Upper lobe of left lung (tissue), 6 donors: ENCODE data around the gene NDUFB11. TPM values are rescaled to one million over a fixed set of nuclear protein-coding genes. Genes with fewer than 3 reads are reported as not detected.

ENCODE experiments used
- ATAC-seq, 2 donors: fragments of 200-7000 bp; cut with Tn5 transposase; one replicate each; pipeline ENCODE4 v1.9.1; 2022; ENCODE audit warnings: mild to moderate bottlenecking in 2 of 2, moderate library complexity in 2 of 2; ENCODE audit not compliant: low FRiP score in 2 of 2
- DNase-seq, 2 donors: peaks; one replicate each; pipeline ENCODE4 v3.0.0-alpha.2; 2019 to 2020
- H3K27ac ChIP-seq, 4 donors: fragments of 200-600 bp; sonication (generic); one replicate each; pipeline ENCODE4 v1.5.1; 2016 to 2019
- H3K27me3 ChIP-seq, 4 donors: fragments of 200-600 bp; sonication (generic); one replicate each; pipeline ENCODE4 v1.5.1; 2017 to 2019
- H3K36me3 ChIP-seq, 4 donors: fragments of 200-600 bp; sonication (generic); one replicate each; pipeline ENCODE4 v1.5.1; 2016 to 2019
- H3K4me1 ChIP-seq, 4 donors: fragments of 200-600 bp; sonication (generic); one replicate each; pipeline ENCODE4 v1.5.1; 2018 to 2019
- H3K4me3 ChIP-seq, 4 donors: fragments of 200-600 bp; sonication (generic); one replicate each; pipeline ENCODE4 v1.5.1; 2017 to 2019; ENCODE audit warnings: mild to moderate bottlenecking in 2 of 4, moderate library complexity in 1 of 4
- H3K9me3 ChIP-seq, 4 donors: fragments of 200-600 bp; sonication (generic); one replicate each; pipeline ENCODE4 v1.5.1; 2018 to 2019
- CTCF ChIP-seq, 6 experiments: fragments of 450-650 bp in 4 of 6; fragments of 200-600 bp in 2 of 6; sonication (generic) in 2 of 6; IDR thresholded peaks; one replicate each; pipeline ENCODE4 v1.5.1; 2016 to 2019; ENCODE audit warnings: antibody characterized with exemption in 6 of 6
- EP300 ChIP-seq, 4 donors: sonication (generic); formaldehyde crosslinking; IDR thresholded peaks; one replicate each; pipeline ENCODE4 v1.5.1; 2017; ENCODE audit warnings: antibody characterized with exemption in 4 of 4, control low read depth in 2 of 4
- POLR2A ChIP-seq, 4 donors: fragments of 450-650 bp; IDR thresholded peaks; one replicate each; pipeline ENCODE4 v1.5.1; 2016 to 2017; ENCODE audit warnings: antibody characterized with exemption in 4 of 4, mild to moderate bottlenecking in 2 of 4
- POLR2AphosphoS5 ChIP-seq, 2 donors: sonication (generic); formaldehyde crosslinking; IDR thresholded peaks; one replicate each; pipeline ENCODE4 v1.5.1; 2017; ENCODE audit warnings: antibody characterized with exemption in 2 of 2
- WGBS, 2 donors: methylation state at CpG; one replicate each; pipeline ENCODE4 v1.1.5; 2017 to 2018; 5-methylcytosine and 5-hydroxymethylcytosine counted together
- total RNA-seq, 6 donors: library from RNA; depleted of rRNA in 4 of 6; stranded (reverse); fragments of >200 nt in 4 of 6; gene quantifications; one replicate each; pipeline versions ENCODE4 v1.1.0 to v1.2.1, GENCODE V29; 2016 to 2021
- donor health status: DM: no; HTN: no; CAD: no; lungs with moderate emphysema.
- donor health status: DM: no; HTN: yes; CAD: no; lungs with severe emphysema.

The NDUFB11 gene
- total RNA-seq = 10 to 100 TPM; 41.9 to 77.5 (median 66.7) TPM

- peaks cover 0 to 5% (median 0%) of the 10 kb centered on the region in 4 donors for H3K9me3 ChIP-seq
- DNase-seq (peak; percentile 95 to 97), ATAC-seq (peak; percentile 98 to 99)
- WGBS, 2 donors = 42% methylated on average over 54 of the region's 54 CpGs; no CpG with 5 or more reads in 1 of the 2 donors
- peak within 1 kb of the TSS; percentile 44 to 71 (median 60) for H3K4me3 ChIP-seq
- peaks cover 0 to 5% (median 0%) of the 10 kb centered on the region in 4 donors for H3K27me3 ChIP-seq
- peaks cover 0 to 3% (median 0%) of the 10 kb centered on the region in 4 donors for H3K36me3 ChIP-seq
- peak within 1 kb of the TSS; percentile 93 to 98 (median 94) for H3K27ac ChIP-seq
- TF ChIP-seq CTCF (IDR thresholded peaks at IDR 0.05) = peak; percentile 50 to 90 (median 82)
- TF ChIP-seq POLR2AphosphoS5 (IDR thresholded peaks at IDR 0.05) = peak; percentile 68 to 85
- peak in 3 of 4 donors; percentile 64 to 80 (median 71) for TF ChIP-seq POLR2A (IDR thresholded peaks at IDR 0.05)
- TF ChIP-seq EP300 (IDR thresholded peaks at IDR 0.05) = no peak
- H3K4me1 ChIP-seq = peaks cover 6 to 20% (median 11%) of the 10 kb centered on the region in 4 donors
These were observed at the start of gene NDUFB11, which contains the start of gene RBM10 for GRCh38 chrX:47144626-47145394. Gene NDUFB11 (minus strand): TSS chrX:47144702. CDS start chrX:47144679, 23 bp downstream. Gene RBM10 (plus strand): TSS chrX:47145221. CDS start chrX:47147482, 2,261 bp downstream.

DNA sequence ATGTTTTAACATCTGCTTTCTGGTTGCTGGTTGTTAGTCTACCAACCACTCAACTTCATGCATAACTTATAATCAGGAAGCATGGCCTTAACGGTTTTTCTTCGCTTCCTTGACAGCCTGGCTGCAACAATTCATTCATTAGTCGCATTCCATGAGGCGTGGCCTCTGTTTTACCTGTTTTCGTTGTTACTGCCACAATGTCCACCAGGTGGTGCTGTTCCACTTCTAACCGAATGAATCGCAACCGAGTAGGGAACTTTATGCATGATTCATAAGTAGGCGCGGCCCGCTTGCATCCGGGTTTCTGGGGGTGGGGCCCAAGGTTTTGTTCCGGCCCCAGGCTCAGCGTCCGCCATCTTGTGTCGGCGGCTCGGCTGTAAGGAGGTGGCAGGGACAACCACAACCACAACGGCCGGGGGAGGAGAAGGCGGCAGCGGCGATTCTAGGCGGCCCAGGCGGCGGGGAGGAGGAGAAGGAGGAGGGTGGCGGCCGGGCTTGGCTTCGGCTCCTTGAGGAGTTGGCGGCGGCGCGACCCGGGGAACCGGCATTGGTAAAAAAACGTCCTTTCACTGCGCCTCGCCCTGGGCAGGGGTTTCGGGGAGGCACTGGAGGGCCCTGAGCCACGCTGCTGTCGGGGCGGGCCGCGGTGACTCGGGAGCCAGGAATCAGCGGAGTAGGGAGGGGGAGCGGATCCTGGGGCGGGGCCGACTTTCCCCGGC, 49.1 kb upstream of the NDUFB11 start, which contains the start of gene UBA1:
Gene UBA1 (plus strand): TSS at position 355 of the 719 bp plus-strand sequence. CDS start 4,974 bp downstream, outside the sequence.
- Histone ChIP-seq H3K27ac (peak within 1 kb of the TSS; percentile 96 to 99 (median 98)), H3K4me1 (peaks cover 29 to 61% (median 33%) of the 10 kb centered on the region in 4 donors), H3K4me3 (peak within 1 kb of the TSS; percentile 66 to 87 (median 77)), H3K36me3 (peaks cover 0 to 13% (median under 1%) of the 10 kb centered on the region in 4 donors), H3K9me3 (no peaks in the 10 kb centered on the region), H3K27me3 (no peaks in the 10 kb centered on the region)
- peak; percentile 92 to 97 for DNase-seq
- 0 to 1% methylated on average over 12 to 50 of the region's 50 CpGs for WGBS, 2 donors
- TF ChIP-seq POLR2AphosphoS5 (IDR thresholded peaks at IDR 0.05) (peak; percentile 85 to 88), POLR2A (IDR thresholded peaks at IDR 0.05) (peak; percentile 54 to 79 (median 70)), CTCF (IDR thresholded peaks at IDR 0.05) (peak; percentile 72 to 97 (median 91)), EP300 (IDR thresholded peaks at IDR 0.05) (peak in 1 of 4 donors; percentile 37)
- peak; percentile 94 to 96 for ATAC-seq

DNA sequence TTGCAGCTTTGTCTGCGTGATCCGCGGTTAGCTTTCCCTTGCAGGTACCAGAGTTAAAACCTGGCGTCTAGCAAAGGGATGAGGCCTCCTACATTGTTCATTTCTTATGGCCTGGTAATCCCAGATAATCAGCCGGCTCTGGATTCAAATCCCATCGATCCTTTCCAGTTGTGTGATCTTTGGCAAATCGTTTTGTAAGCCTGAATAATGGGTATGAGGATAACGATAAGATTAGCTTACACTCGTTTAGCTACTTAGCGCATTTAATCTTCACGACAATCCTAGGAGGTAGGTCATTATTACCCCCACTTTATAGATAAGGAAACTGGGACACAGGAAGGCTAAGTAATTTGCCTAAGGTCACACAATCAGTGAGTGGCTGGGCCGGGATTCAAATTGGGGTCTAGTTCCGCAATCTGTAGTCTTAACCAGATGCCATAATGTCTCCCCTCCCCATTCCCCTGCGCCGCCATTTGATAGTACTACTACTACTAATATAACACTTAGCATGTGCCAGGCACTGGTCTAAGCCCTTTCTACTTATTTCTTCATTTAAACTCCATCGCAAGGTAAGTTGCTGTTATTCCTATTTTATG, 47.4 kb upstream of the NDUFB11 start:
- H3K4me3 ChIP-seq = peak overlapping the region in 3 of 4 donors; percentile 53 to 68 (median 61)
- no peak overlapping the region for H3K27ac ChIP-seq
- no peaks in the 10 kb centered on the region for H3K27me3 ChIP-seq
- ATAC-seq (no peak), DNase-seq (no peak)
- no peaks in the 10 kb centered on the region for H3K9me3 ChIP-seq
- 70 to 87% methylated on average over 11 to 16 of the region's 16 CpGs for WGBS, 2 donors
- TF ChIP-seq POLR2A (IDR thresholded peaks at IDR 0.05) (no peak), EP300 (IDR thresholded peaks at IDR 0.05) (no peak), CTCF (IDR thresholded peaks at IDR 0.05) (no peak), POLR2AphosphoS5 (IDR thresholded peaks at IDR 0.05) (no peak)
- H3K4me1 ChIP-seq = peaks cover 23 to 46% (median 28%) of the 10 kb centered on the region in 4 donors
- H3K36me3 ChIP-seq = peaks cover 0 to 6% (median 2%) of the 10 kb centered on the region in 4 donors

DNA sequence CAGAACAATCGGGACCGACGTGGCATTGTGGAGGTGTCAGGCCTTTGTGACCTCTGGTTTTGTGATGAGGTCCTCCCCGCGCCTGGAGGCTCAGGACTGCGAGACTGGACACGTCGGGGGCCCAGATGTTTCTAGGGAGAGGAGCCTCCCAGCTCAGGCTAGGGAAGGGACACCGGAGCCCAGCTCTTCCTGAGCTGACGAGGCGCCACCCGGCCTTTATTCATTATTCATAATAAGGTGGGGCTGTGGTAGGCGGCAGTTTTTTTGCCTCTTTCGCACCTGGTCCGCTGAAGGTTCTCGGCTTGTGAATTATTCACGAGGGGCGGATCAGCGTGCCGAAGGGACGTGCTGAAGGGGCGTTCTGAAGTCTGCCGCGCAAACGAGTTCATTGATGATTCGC, 46.8 kb upstream of the NDUFB11 start:
- H3K27ac ChIP-seq = peak overlapping the region in 2 of 4 donors; percentile 43 to 75
- peaks cover 17 to 41% (median 26%) of the 10 kb centered on the region in 4 donors for H3K4me1 ChIP-seq
- ATAC-seq = peak in 1 of 2 donors; percentile 18
- no peaks in the 10 kb centered on the region for H3K9me3 ChIP-seq
- no peaks in the 10 kb centered on the region for H3K27me3 ChIP-seq
- H3K36me3 ChIP-seq = peaks cover 0 to 9% (median 4%) of the 10 kb centered on the region in 4 donors
- H3K4me3 ChIP-seq = peak overlapping the region in 3 of 4 donors; percentile 53 to 68 (median 61)
- TF ChIP-seq POLR2AphosphoS5 (IDR thresholded peaks at IDR 0.05) = no peak
- no peak for TF ChIP-seq POLR2A (IDR thresholded peaks at IDR 0.05)
- no peak for TF ChIP-seq CTCF (IDR thresholded peaks at IDR 0.05)
- no peak for TF ChIP-seq EP300 (IDR thresholded peaks at IDR 0.05)
- 31% methylated on average over 26 of the region's 26 CpGs; no CpG with 5 or more reads in 1 of the 2 donors for WGBS, 2 donors
- peak in 1 of 2 donors; percentile 30 for DNase-seq
